ENCODE measurements around the gene CHRNA10. TPM values are rescaled to one million over a fixed set of nuclear protein-coding genes. Genes with fewer than 3 reads are reported as not detected.

Gene CHRNA10
- total and polyA plus RNA-seq, 10 of the 15 experiments (the other 5 are each of a cell fraction or from before 2014, with no cell fraction given): 0.14 to 1.5 (median 0.57) TPM

- TF ChIP-seq USF1 (IDR thresholded peaks at IDR 0.05; ENCODE audit: borderline replicate concordance, extremely low read length, insufficient read depth, low read depth, low read length) (no peak), MTA3 (IDR thresholded peaks at IDR 0.05; ENCODE audit: borderline replicate concordance, low read length) (no peak), TBL1XR1 (IDR thresholded peaks at IDR 0.05; ENCODE audit: low read depth, low read length) (no peak), POU2F2 (IDR thresholded peaks at IDR 0.05; ENCODE audit: borderline replicate concordance, low read depth, low read length) (no peak), ETV6 (conservative IDR thresholded peaks at IDR 0.05 in 1 of 2, IDR thresholded peaks at IDR 0.05 in 1 of 2; ENCODE audit: borderline replicate concordance in 1 of 2, low read depth in 1 of 2) (no peak)
Observed at GRCh38 chr11:3623767-3624458, 47.3 kb downstream of the CHRNA10 start (continued).

- CTCF ChIA-PET: interaction anchor here (0.7 kb wide), 1 partner anchor 13 kb away, joined by 3 read pairs; no protein-coding TSS in a partner anchor
Observed at GRCh38 chr11:3623121-3623520, 48.1 kb downstream of the CHRNA10 start.

More at GRCh38 chr11:3623121-3623520, 48.1 kb downstream of the CHRNA10 start:
- ChIA-PET POLR2A (no interaction called here), RAD21 (ENCODE audit: unreplicated experiment) (no interaction called here), SMC1A (ENCODE audit: uncharacterized antibody, unreplicated experiment) (no interaction called here)
- no peaks in the 10 kb centered on the region for H3K79me2 ChIP-seq (ENCODE audit: control insufficient read depth, insufficient read depth, low read length)
- no peak overlapping the region for H3K4me3 ChIP-seq
- H4K20me1 ChIP-seq (ENCODE audit: control insufficient read depth, insufficient read depth): no peaks in the 10 kb centered on the region
- H3K9ac ChIP-seq (ENCODE audit: control insufficient read depth, insufficient read depth, low read length): no peak overlapping the region
- no peaks in the 10 kb centered on the region for H3K9me3 ChIP-seq (replicated peaks; ENCODE audit: control insufficient read depth, insufficient read depth, low read length)
- WGBS (ENCODE audit: insufficient coverage, insufficient replicate concordance, low lambda C conversion rate, missing lambda C conversion rate): 80% methylated on average over 5 of the region's 5 CpGs
- in situ Hi-C loops (cut with MboI): no loop called here
- no peak for DNase-seq (ENCODE audit: low read depth, low spot score)
- H2AFZ ChIP-seq (ENCODE audit: control insufficient read depth, low read depth, low read length): no peak overlapping the region
- ATAC-seq: no peak
- intact Hi-C loops (cut with micrococcal nuclease; ENCODE audit: unreplicated experiment): no loop called here
- no peak overlapping the region for H3K27ac ChIP-seq (ENCODE audit: control insufficient read depth, insufficient read depth)
- no peaks in the 10 kb centered on the region for H3K4me1 ChIP-seq (ENCODE audit: control insufficient read depth, insufficient read depth, low read length)
- H3K4me2 ChIP-seq (ENCODE audit: control insufficient read depth, insufficient read depth): no peak overlapping the region
- BruUV-seq (replicated peaks): no TSS peak
- TF ChIP-seq HDGF (IDR thresholded peaks at IDR 0.05) (no peak), SUZ12 (IDR thresholded peaks at IDR 0.05; ENCODE audit: unreplicated experiment) (no peak), SMC3 (IDR thresholded peaks at IDR 0.05; ENCODE audit: borderline replicate concordance, low read length) (no peak), WRNIP1 (IDR thresholded peaks at IDR 0.05; ENCODE audit: borderline replicate concordance, low read depth, low read length) (no peak), RUNX3 (IDR thresholded peaks at IDR 0.05; ENCODE audit: low read length) (no peak), MTA3 (IDR thresholded peaks at IDR 0.05; ENCODE audit: borderline replicate concordance, low read length) (no peak), CBX3 (IDR thresholded peaks at IDR 0.05; ENCODE audit: borderline replicate concordance, low read depth) (no peak), SP1 (IDR thresholded peaks at IDR 0.05; ENCODE audit: low read depth, low read length) (no peak), CBFB (IDR thresholded peaks at IDR 0.05; ENCODE audit: low read depth) (no peak), MEF2B (IDR thresholded peaks at IDR 0.05; ENCODE audit: partially characterized antibody, poor library complexity, severe bottlenecking) (no peak), SMAD1 (IDR thresholded peaks at IDR 0.05; ENCODE audit: low read depth, partially characterized antibody) (no peak), YY1 (IDR thresholded peaks at IDR 0.05; ENCODE audit: low read depth, low read length) (no peak), ZNF384 (IDR thresholded peaks at IDR 0.05; ENCODE audit: borderline replicate concordance, low read depth, low read length) (no peak), POLR2A (IDR thresholded peaks at IDR 0.05; ENCODE audit: low read depth, low read length) (no peak), TCF3 (IDR thresholded peaks at IDR 0.05; ENCODE audit: borderline replicate concordance, insufficient read depth, low read depth, low read length) (no peak), USF2 (IDR thresholded peaks at IDR 0.05; ENCODE audit: borderline replicate concordance, low read depth, low read length) (no peak), PKNOX1 (IDR thresholded peaks at IDR 0.05) (no peak), MXI1 (IDR thresholded peaks at IDR 0.05; ENCODE audit: low read depth, low read length) (no peak)
- no peaks in the 10 kb centered on the region for H3K27me3 ChIP-seq (replicated peaks in 1 of 2; ENCODE audit: control insufficient read depth in 2 of 2, insufficient read depth in 2 of 2, low read length in 1 of 2)
- H3K36me3 ChIP-seq (ENCODE audit: control insufficient read depth in 2 of 2, insufficient read depth in 2 of 2, low read length in 1 of 2): no peaks in the 10 kb centered on the region
- no peak for FAIRE-seq

All from GM12878 (cell line).